Astrocyte (in vitro differentiated cells and primary cell): ENCODE results near the gene RBM27.

ENCODE experiments used
- EZH2 ChIP-seq: IDR thresholded peaks from 2 replicates; pipeline ENCODE4 v1.6.1; 2012; ENCODE audit warnings: mild to moderate bottlenecking, low read length, inconsistent platforms; ENCODE audit not compliant: insufficient read depth
- TF ChIP-seq, protein P1 (sequence below): IDR thresholded peaks from 2 replicates; pipeline ENCODE4 v1.5.1; 2011; ENCODE audit warnings: low read depth, mild to moderate bottlenecking, inconsistent platforms, low read length, moderate library complexity; ENCODE audit not compliant: insufficient read depth

DNA sequence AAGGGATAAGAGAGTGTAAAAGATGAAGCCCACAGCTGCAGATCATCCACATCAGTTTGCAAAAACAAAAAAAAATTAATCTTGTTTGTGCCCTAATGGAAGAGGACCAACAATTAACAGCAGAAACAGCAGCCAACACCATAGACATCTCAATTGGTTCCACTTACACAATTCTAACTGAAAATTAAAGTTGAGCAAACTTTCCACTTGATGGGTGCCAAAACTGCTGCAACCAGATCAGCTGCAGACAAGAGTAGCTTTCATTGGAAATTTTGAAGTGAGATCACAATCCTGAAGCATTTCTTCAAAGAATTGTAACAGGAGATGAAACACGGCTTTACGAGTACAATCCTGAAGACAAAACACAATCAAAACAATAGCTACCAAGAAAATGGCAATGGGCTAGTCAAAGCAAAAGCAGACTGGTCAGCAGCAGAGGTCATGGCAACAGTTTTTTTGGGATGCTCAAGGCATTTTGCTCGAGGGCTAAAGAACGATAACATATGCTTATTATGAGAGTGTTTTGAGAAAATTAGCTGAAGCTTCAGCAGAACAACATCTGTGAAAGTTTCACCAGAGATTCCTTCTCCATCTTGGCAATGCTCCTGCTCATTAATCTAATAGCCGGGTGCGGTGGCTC lies 4.1 kb upstream of the RBM27 start:
- TF ChIP-seq, protein P1, sequence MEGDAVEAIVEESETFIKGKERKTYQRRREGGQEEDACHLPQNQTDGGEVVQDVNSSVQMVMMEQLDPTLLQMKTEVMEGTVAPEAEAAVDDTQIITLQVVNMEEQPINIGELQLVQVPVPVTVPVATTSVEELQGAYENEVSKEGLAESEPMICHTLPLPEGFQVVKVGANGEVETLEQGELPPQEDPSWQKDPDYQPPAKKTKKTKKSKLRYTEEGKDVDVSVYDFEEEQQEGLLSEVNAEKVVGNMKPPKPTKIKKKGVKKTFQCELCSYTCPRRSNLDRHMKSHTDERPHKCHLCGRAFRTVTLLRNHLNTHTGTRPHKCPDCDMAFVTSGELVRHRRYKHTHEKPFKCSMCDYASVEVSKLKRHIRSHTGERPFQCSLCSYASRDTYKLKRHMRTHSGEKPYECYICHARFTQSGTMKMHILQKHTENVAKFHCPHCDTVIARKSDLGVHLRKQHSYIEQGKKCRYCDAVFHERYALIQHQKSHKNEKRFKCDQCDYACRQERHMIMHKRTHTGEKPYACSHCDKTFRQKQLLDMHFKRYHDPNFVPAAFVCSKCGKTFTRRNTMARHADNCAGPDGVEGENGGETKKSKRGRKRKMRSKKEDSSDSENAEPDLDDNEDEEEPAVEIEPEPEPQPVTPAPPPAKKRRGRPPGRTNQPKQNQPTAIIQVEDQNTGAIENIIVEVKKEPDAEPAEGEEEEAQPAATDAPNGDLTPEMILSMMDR = no peak
- no peak for TF ChIP-seq EZH2
